ENCODE data around the gene E2F8. TPM values are rescaled to one million over a fixed set of nuclear protein-coding genes. Genes with fewer than 3 reads are reported as not detected.
"Not testable (repeated sequence)": the region's sequence is repeated elsewhere in the genome, so short reads cannot be mapped to it uniquely, and the experiment has no call there.

Gene E2F8
- total RNA-seq, 4 donors from 2014 or later: 4.0 to 11.7 (median 4.7) TPM

DNA sequence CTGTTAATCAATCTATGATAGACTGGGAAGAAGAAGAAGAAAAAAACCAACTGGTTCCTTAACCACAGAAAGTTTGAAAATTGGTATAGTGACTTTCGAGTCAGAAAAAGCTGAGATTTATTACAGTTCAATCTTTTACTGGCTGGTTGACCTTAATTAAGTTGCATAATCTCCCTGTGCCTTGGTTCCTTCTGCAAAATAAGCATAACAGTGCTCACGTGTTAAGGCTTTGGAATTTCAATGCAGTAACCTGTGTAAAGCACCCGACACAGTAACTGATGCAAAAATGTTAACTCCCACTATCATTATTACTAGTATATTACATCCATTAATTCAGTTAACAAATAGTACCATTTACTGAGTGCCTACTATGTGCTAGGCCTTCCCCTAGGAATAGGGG, 22.6 kb upstream of the E2F8 start:
- Histone ChIP-seq H3K27ac (no peak overlapping the region), H3K4me1 (no peaks in the 10 kb centered on the region), H3K4me3 (no peak overlapping the region), H3K9me3 (no peaks in the 10 kb centered on the region), H3K27me3 (peaks cover 0 to 18% (median 0%) of the 10 kb centered on the region in 4 donors), H3K36me3 (no peaks in the 10 kb centered on the region)
- no peak for TF ChIP-seq POLR2A (IDR thresholded peaks at IDR 0.05)
- TF ChIP-seq, protein P1, sequence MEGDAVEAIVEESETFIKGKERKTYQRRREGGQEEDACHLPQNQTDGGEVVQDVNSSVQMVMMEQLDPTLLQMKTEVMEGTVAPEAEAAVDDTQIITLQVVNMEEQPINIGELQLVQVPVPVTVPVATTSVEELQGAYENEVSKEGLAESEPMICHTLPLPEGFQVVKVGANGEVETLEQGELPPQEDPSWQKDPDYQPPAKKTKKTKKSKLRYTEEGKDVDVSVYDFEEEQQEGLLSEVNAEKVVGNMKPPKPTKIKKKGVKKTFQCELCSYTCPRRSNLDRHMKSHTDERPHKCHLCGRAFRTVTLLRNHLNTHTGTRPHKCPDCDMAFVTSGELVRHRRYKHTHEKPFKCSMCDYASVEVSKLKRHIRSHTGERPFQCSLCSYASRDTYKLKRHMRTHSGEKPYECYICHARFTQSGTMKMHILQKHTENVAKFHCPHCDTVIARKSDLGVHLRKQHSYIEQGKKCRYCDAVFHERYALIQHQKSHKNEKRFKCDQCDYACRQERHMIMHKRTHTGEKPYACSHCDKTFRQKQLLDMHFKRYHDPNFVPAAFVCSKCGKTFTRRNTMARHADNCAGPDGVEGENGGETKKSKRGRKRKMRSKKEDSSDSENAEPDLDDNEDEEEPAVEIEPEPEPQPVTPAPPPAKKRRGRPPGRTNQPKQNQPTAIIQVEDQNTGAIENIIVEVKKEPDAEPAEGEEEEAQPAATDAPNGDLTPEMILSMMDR (IDR thresholded peaks at IDR 0.05): no peak
- 75 to 79% methylated on average over 3 of the region's 3 CpGs for WGBS, 2 donors
- intact Hi-C loops (cut with DNase I): no loop called here
- DNase-seq: no peak

DNA sequence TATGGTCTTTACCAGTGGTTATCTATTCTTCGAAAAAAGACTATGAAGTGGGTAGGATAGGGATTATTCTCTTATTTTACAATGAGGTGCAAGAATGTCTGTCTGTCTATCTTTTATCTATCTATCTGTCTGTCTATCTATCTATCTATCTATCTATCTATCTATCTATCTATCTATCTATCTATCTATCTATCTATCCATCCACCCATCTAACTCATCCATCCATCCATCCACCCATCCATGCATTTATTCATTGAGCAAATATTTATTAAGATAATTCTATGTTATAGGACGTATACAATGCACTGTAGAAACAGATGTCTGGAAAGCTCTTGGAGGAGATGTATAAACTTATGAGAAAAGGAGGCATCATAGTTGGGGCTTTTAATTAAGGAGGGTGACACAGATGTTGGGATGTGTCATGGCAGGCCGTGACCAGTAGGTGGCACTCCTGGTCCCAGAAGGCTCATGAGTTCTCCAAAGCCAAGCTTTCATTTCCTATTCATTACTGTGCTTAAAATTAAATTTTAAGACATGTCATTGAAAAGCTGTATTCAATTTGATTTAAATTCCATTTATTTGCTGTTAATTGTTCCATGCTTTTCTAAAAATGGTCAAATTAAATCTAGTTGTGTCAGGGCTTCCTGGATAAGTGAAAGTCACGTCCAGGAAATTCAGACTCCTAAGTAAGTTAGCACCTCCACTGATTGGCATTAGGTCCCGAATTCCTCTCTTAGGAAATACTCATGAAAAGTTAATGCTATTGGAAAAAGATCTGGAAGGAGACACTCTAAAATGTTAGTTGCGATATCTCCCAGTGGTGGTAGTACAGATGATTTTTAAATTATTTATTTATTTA, 19.0 kb upstream of the E2F8 start:
- no peaks in the 10 kb centered on the region for H3K9me3 ChIP-seq
- peaks cover 0 to 7% (median 0%) of the 10 kb centered on the region in 4 donors for H3K27me3 ChIP-seq
- DNase-seq: no peak
- H3K4me3 ChIP-seq: peak overlapping the region in 1 of 4 donors; percentile 47
- intact Hi-C loops (cut with DNase I): loop anchor here (10.0 kb wide), 1 partner anchor 295 kb away; no protein-coding TSS in a partner anchor
- H3K36me3 ChIP-seq: no peaks in the 10 kb centered on the region
- H3K4me1 ChIP-seq: no peaks in the 10 kb centered on the region
- H3K27ac ChIP-seq: no peak overlapping the region
- TF ChIP-seq, protein P1 (IDR thresholded peaks at IDR 0.05): peak; percentile 71 to 94 (median 89)
- TF ChIP-seq POLR2A (IDR thresholded peaks at IDR 0.05): no peak
- 42 to 45% methylated on average over 6 of the region's 6 CpGs for WGBS, 2 donors

DNA sequence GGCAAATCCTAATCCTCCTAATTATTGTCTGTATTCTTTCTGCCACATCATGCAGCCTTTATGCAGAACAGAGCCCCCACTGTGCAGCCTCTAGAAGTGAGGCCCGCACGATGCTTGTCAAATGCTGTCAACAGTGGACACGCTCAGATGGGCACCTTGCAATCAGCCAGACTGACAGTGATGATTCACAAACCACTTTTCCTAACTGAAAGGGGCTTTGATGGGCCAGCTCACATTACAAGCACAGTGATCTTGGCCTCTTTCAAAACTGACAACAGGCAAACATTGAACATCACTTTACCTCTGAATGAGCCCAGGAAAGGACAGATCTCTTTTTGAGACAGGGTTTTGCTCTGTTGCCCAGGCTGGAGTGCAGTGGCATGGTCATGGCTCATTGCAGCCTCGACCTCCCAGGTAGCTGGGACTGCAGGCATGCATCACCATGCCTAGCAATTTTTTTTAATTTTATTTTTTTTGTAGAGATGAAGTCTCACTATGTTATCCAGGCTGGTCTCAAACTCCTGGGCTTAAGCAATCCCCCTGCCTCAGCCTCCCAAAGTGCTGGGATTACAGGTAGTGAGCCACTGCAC, 18.0 kb upstream of the E2F8 start:
- no peak overlapping the region for H3K27ac ChIP-seq
- no peak for DNase-seq
- no peaks in the 10 kb centered on the region for H3K9me3 ChIP-seq
- no peaks in the 10 kb centered on the region for H3K36me3 ChIP-seq
- TF ChIP-seq, protein P1 (IDR thresholded peaks at IDR 0.05): no peak
- no peak for TF ChIP-seq POLR2A (IDR thresholded peaks at IDR 0.05)
- no peak overlapping the region for H3K4me3 ChIP-seq
- WGBS, 2 donors: 63 to 72% methylated on average over 1 to 4 of the region's 4 CpGs
- H3K4me1 ChIP-seq: no peaks in the 10 kb centered on the region
- intact Hi-C loops (cut with DNase I): loop anchor here (10.0 kb wide), 1 partner anchor 296 kb away; no protein-coding TSS in a partner anchor
- H3K27me3 ChIP-seq: peaks cover 0 to 7% (median 0%) of the 10 kb centered on the region in 4 donors

DNA sequence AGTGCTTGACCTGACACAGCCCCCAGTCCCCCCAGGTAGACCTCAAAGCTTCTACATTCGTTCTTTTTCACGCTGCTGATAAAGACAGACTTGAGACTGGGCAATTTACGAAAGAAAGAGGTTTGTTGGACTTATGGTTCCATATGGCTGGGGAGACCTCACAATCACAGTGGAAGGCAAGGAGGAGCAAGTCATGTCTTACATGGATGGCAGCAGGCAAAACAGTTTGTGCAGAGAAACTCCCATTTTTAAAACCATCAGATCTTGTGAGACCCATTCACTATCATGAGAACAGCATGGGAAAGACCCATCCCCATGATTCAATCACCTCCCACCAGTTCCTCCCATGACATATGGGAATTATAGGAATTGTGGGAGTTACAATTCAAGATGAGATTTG, 13.7 kb upstream of the E2F8 start:
- DNase-seq, H3K27ac ChIP-seq, H3K4me3 ChIP-seq, H3K36me3 ChIP-seq, H3K27me3 ChIP-seq, H3K9me3 ChIP-seq: not testable (repeated sequence)
- H3K4me1 ChIP-seq: peaks cover 0 to 11% (median 0%) of the 10 kb centered on the region in 3 donors
- 55 to 59% methylated on average over 3 of the region's 3 CpGs for WGBS, 2 donors
- intact Hi-C loops (cut with DNase I): loop anchor here (10.0 kb wide), 1 partner anchor 300 kb away; no protein-coding TSS in a partner anchor

DNA sequence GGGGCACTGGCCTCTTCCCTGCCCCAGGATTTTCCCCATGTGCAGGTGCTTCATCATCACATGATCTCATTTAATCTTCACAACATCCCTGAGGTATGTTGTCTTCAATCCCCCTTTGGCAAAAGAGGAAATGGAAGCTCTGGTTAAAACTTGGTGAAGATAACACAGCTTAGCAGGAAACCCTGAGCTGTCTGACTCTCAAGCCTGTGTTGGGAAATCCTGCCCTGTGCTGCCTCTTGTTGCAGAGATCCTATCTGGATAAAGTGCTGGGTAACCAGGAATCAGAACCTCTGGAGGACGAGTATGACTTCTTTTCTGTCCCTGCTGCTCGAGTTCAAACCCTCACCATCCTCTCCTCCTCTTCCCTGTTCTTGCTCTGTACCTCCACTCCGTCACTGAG, 13.1 kb upstream of the E2F8 start:
- intact Hi-C loops (cut with DNase I): loop anchor here (10.0 kb wide), 1 partner anchor 301 kb away; no protein-coding TSS in a partner anchor
- no peak for TF ChIP-seq POLR2A (IDR thresholded peaks at IDR 0.05)
- TF ChIP-seq, protein P1 (IDR thresholded peaks at IDR 0.05): no peak
- DNase-seq: no peak
- Histone ChIP-seq H3K36me3 (no peaks in the 10 kb centered on the region), H3K27me3 (peaks cover 0 to 4% (median 0%) of the 10 kb centered on the region in 4 donors), H3K4me1 (peaks cover 0 to 11% (median 0%) of the 10 kb centered on the region in 3 donors), H3K9me3 (no peaks in the 10 kb centered on the region), H3K4me3 (no peak overlapping the region), H3K27ac (no peak overlapping the region)
- 70 to 75% methylated on average over 3 of the region's 3 CpGs for WGBS, 2 donors
